Measurements from ENCODE around the gene NCKAP5L.

NCKAP5L gene

GRCh38 chr12:49796606-49797448 lies 31.4 kb downstream of the NCKAP5L start:
- no peak overlapping the region for H3K4me3 ChIP-seq (ENCODE audit: low read depth, low read length)
- H3K27me3 ChIP-seq (ENCODE audit: control insufficient read depth, insufficient read depth, low read length) = no peaks in the 10 kb centered on the region
- no peaks in the 10 kb centered on the region for H3K9me3 ChIP-seq (ENCODE audit: control insufficient read depth, insufficient read depth, low read depth, low read length)
- H3K36me3 ChIP-seq (ENCODE audit: control insufficient read depth, insufficient read depth, low read length) = peaks cover 53% of the 10 kb centered on the region
- H3K27ac ChIP-seq (ENCODE audit: low read depth, low read length) = no peak overlapping the region
- no peaks in the 10 kb centered on the region for H3K4me1 ChIP-seq (ENCODE audit: control insufficient read depth, insufficient read depth, low read length)
- H3K9ac ChIP-seq (ENCODE audit: low read length) = no peak overlapping the region

GRCh38 chr12:49796155-49796554 lies 32.1 kb downstream of the NCKAP5L start:
- Histone ChIP-seq H3K27ac (ENCODE audit: low read depth, low read length) (no peak overlapping the region), H3K9me3 (ENCODE audit: control insufficient read depth, insufficient read depth, low read depth, low read length) (no peaks in the 10 kb centered on the region), H3K36me3 (ENCODE audit: control insufficient read depth, insufficient read depth, low read length) (peaks cover 51% of the 10 kb centered on the region), H3K4me1 (ENCODE audit: control insufficient read depth, insufficient read depth, low read length) (no peaks in the 10 kb centered on the region), H3K27me3 (ENCODE audit: control insufficient read depth, insufficient read depth, low read length) (no peaks in the 10 kb centered on the region), H3K4me3 (ENCODE audit: low read depth, low read length) (no peak overlapping the region), H3K9ac (ENCODE audit: low read length) (no peak overlapping the region)

GRCh38 chr12:49795654-49796105 lies 32.5 kb downstream of the NCKAP5L start:
- Histone ChIP-seq H3K9ac (ENCODE audit: low read length) (no peak overlapping the region), H3K27me3 (ENCODE audit: control insufficient read depth, insufficient read depth, low read length) (no peaks in the 10 kb centered on the region), H3K27ac (ENCODE audit: low read depth, low read length) (no peak overlapping the region), H3K9me3 (ENCODE audit: control insufficient read depth, insufficient read depth, low read depth, low read length) (no peaks in the 10 kb centered on the region), H3K4me1 (ENCODE audit: control insufficient read depth, insufficient read depth, low read length) (peaks cover 3% of the 10 kb centered on the region; the same call in 1 of the 2 replicates), H3K4me3 (ENCODE audit: low read depth, low read length) (no peak overlapping the region), H3K36me3 (ENCODE audit: control insufficient read depth, insufficient read depth, low read length) (peaks cover 46% of the 10 kb centered on the region)

GRCh38 chr12:49794811-49795653 lies 33.2 kb downstream of the NCKAP5L start:
- Histone ChIP-seq H3K27ac (ENCODE audit: low read depth, low read length) (no peak overlapping the region), H3K9me3 (ENCODE audit: control insufficient read depth, insufficient read depth, low read depth, low read length) (no peaks in the 10 kb centered on the region), H3K27me3 (ENCODE audit: control insufficient read depth, insufficient read depth, low read length) (no peaks in the 10 kb centered on the region), H3K4me3 (ENCODE audit: low read depth, low read length) (no peak overlapping the region), H3K36me3 (ENCODE audit: control insufficient read depth, insufficient read depth, low read length) (peaks cover 40% of the 10 kb centered on the region), H3K9ac (ENCODE audit: low read length) (no peak overlapping the region), H3K4me1 (ENCODE audit: control insufficient read depth, insufficient read depth, low read length) (peaks cover 5% of the 10 kb centered on the region; the same call in 1 of the 2 replicates)

- H3K36me3 ChIP-seq (ENCODE audit: control insufficient read depth, insufficient read depth, low read length) = peaks cover 36% of the 10 kb centered on the region
- H3K9ac ChIP-seq (ENCODE audit: low read length) = no peak overlapping the region
- H3K4me3 ChIP-seq (ENCODE audit: low read depth, low read length) = no peak overlapping the region
- no peaks in the 10 kb centered on the region for H3K9me3 ChIP-seq (ENCODE audit: control insufficient read depth, insufficient read depth, low read depth, low read length)
- H3K4me1 ChIP-seq (ENCODE audit: control insufficient read depth, insufficient read depth, low read length) = peaks cover 5% of the 10 kb centered on the region; the same call in 1 of the 2 replicates
- no peak overlapping the region for H3K27ac ChIP-seq (ENCODE audit: low read depth, low read length)
- H3K27me3 ChIP-seq (ENCODE audit: control insufficient read depth, insufficient read depth, low read length) = no peaks in the 10 kb centered on the region
Observed at GRCh38 chr12:49794021-49794420, 34.2 kb downstream of the NCKAP5L start.

- Histone ChIP-seq H3K27ac (ENCODE audit: low read depth, low read length) (no peak overlapping the region), H3K9me3 (ENCODE audit: control insufficient read depth, insufficient read depth, low read depth, low read length) (no peaks in the 10 kb centered on the region), H3K9ac (ENCODE audit: low read length) (no peak overlapping the region), H3K27me3 (ENCODE audit: control insufficient read depth, insufficient read depth, low read length) (no peaks in the 10 kb centered on the region), H3K4me3 (ENCODE audit: low read depth, low read length) (no peak overlapping the region), H3K4me1 (ENCODE audit: control insufficient read depth, insufficient read depth, low read length) (peaks cover 5% of the 10 kb centered on the region; the same call in 1 of the 2 replicates), H3K36me3 (ENCODE audit: control insufficient read depth, insufficient read depth, low read length) (peaks cover 33% of the 10 kb centered on the region)
Observed at GRCh38 chr12:49793620-49794019, 34.6 kb downstream of the NCKAP5L start.

- Histone ChIP-seq H3K27ac (ENCODE audit: low read depth, low read length) (no peak overlapping the region), H3K27me3 (ENCODE audit: control insufficient read depth, insufficient read depth, low read length) (no peaks in the 10 kb centered on the region), H3K9ac (ENCODE audit: low read length) (no peak overlapping the region), H3K4me3 (ENCODE audit: low read depth, low read length) (no peak overlapping the region), H3K9me3 (ENCODE audit: control insufficient read depth, insufficient read depth, low read depth, low read length) (no peaks in the 10 kb centered on the region), H3K4me1 (ENCODE audit: control insufficient read depth, insufficient read depth, low read length) (peaks cover 5% of the 10 kb centered on the region; the same call in 1 of the 2 replicates), H3K36me3 (ENCODE audit: control insufficient read depth, insufficient read depth, low read length) (peaks cover 27% of the 10 kb centered on the region)
Observed at GRCh38 chr12:49792976-49793580, 35.1 kb downstream of the NCKAP5L start.

- Histone ChIP-seq H3K9me3 (ENCODE audit: control insufficient read depth, insufficient read depth, low read depth, low read length) (peaks cover 7% of the 10 kb centered on the region), H3K9ac (ENCODE audit: low read length) (no peak overlapping the region), H3K4me3 (ENCODE audit: low read depth, low read length) (no peak overlapping the region), H3K27me3 (ENCODE audit: control insufficient read depth, insufficient read depth, low read length) (no peaks in the 10 kb centered on the region), H3K4me1 (ENCODE audit: control insufficient read depth, insufficient read depth, low read length) (peaks cover 5% of the 10 kb centered on the region; the same call in 1 of the 2 replicates), H3K27ac (ENCODE audit: low read depth, low read length) (no peak overlapping the region), H3K36me3 (ENCODE audit: control insufficient read depth, insufficient read depth, low read length) (peaks cover 20% of the 10 kb centered on the region)
Observed at GRCh38 chr12:49792181-49792970, 35.8 kb downstream of the NCKAP5L start.

- Histone ChIP-seq H3K27ac (ENCODE audit: low read depth, low read length) (0 out of 2 replicates have a peak overlapping the region, but pooled peaks have one; percentile 51), H3K9ac (ENCODE audit: low read length) (no peak overlapping the region), H3K9me3 (ENCODE audit: control insufficient read depth, insufficient read depth, low read depth, low read length) (peaks cover 8% of the 10 kb centered on the region), H3K27me3 (ENCODE audit: control insufficient read depth, insufficient read depth, low read length) (no peaks in the 10 kb centered on the region), H3K4me1 (ENCODE audit: control insufficient read depth, insufficient read depth, low read length) (peaks cover 5% of the 10 kb centered on the region; the same call in 1 of the 2 replicates), H3K36me3 (ENCODE audit: control insufficient read depth, insufficient read depth, low read length) (peaks cover 15% of the 10 kb centered on the region), H3K4me3 (ENCODE audit: low read depth, low read length) (no peak overlapping the region)
Observed at GRCh38 chr12:49791700-49792099, 36.5 kb downstream of the NCKAP5L start.

All from HUES6 (cell line).